Lower lobe of right lung (tissue), 2 donors: Measurements from ENCODE around the gene NAALADL2. TPM values are rescaled to one million over a fixed set of nuclear protein-coding genes. Genes with fewer than 3 reads are reported as not detected.

Experiments
- ATAC-seq, 2 donors: fragments of 200-7000 bp; cut with Tn5 transposase; one replicate each; pipeline ENCODE4 v1.9.1; 2020 to 2022; ENCODE audit warnings: mild to moderate bottlenecking in 2 of 2, moderate library complexity in 2 of 2
- DNase-seq: peaks from one replicate; pipeline ENCODE4 v3.0.0-alpha.2; 2020
- H3K27ac ChIP-seq: fragments of 200-600 bp; one replicate; pipeline ENCODE4 v1.8.0; 2022
- H3K27me3 ChIP-seq: fragments of 200-600 bp; one replicate; pipeline ENCODE4 v1.8.0; 2022; ENCODE audit warnings: low read depth
- H3K36me3 ChIP-seq: fragments of 200-600 bp; one replicate; pipeline ENCODE4 v1.8.0; 2022; ENCODE audit warnings: mild to moderate bottlenecking
- H3K4me1 ChIP-seq: fragments of 200-600 bp; one replicate; pipeline ENCODE4 v1.8.0; 2022
- H3K4me3 ChIP-seq: fragments of 200-600 bp; one replicate; pipeline ENCODE4 v1.8.0; 2022; ENCODE audit warnings: mild to moderate bottlenecking
- H3K9me3 ChIP-seq: fragments of 200-600 bp; one replicate; pipeline ENCODE4 v1.8.0; 2022
- intact Hi-C: fragments of 100-400 bp; cut with DNase I; formaldehyde crosslinking; loops from one replicate; pipeline ENCODE4 v1.11.0; 2022
- total RNA-seq: library from RNA; stranded (reverse); fragmentation: NEBNext Ultra II Directional; extraction: Animal tissue kit (Norgen Biotek cat#: 25700); gene quantifications from one replicate; pipeline ENCODE4 v1.2.1, GENCODE V29; 2021
- TF ChIP-seq, protein P1 (sequence below): fragments of 200-600 bp; IDR thresholded peaks from one replicate; pipeline ENCODE4 v1.8.0; 2022; ENCODE audit warnings: antibody characterized with exemption, mild to moderate bottlenecking
- donor health status: DM: no; HTN: yes; CAD: no; lungs with severe emphysema.

Gene NAALADL2
- total RNA-seq, 1 donor from 2014 or later: 9.8 TPM

DNA sequence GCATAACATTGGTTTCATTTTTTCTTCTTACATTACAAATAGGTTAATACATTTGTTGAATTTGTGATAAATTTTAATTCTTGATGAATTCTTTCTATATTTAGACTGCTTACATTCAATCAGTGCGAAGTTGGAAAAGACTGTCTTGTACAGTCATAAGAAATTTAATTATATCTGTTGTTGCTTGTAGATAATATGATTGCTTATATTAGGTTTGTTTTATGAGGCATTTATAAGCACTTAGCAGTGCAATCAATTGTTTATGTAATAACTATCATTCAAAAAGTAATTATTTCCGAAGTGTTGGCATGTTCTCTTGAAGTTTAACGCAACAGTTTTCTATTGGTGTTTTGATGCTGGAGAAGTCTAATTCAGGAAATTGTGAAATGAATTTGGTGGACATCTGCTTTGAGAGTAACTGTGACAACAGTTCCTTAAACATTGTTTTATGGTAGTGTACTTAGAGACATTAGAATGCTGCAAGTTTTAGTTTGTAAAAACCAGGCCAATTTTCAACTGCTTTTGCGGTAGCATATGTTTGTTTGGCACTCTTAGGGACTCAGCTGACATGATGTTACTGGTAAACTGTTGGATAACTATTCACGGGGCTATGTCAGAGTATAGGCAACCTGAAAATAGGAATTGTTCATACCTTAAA lies 99.7 kb downstream of the NAALADL2 start:
- Histone ChIP-seq H3K27ac (no peak overlapping the region), H3K36me3 (no peaks in the 10 kb centered on the region), H3K9me3 (no peaks in the 10 kb centered on the region), H3K27me3 (no peaks in the 10 kb centered on the region), H3K4me3 (no peak overlapping the region), H3K4me1 (no peaks in the 10 kb centered on the region)
- intact Hi-C loops: no loop called here
- TF ChIP-seq, protein P1, sequence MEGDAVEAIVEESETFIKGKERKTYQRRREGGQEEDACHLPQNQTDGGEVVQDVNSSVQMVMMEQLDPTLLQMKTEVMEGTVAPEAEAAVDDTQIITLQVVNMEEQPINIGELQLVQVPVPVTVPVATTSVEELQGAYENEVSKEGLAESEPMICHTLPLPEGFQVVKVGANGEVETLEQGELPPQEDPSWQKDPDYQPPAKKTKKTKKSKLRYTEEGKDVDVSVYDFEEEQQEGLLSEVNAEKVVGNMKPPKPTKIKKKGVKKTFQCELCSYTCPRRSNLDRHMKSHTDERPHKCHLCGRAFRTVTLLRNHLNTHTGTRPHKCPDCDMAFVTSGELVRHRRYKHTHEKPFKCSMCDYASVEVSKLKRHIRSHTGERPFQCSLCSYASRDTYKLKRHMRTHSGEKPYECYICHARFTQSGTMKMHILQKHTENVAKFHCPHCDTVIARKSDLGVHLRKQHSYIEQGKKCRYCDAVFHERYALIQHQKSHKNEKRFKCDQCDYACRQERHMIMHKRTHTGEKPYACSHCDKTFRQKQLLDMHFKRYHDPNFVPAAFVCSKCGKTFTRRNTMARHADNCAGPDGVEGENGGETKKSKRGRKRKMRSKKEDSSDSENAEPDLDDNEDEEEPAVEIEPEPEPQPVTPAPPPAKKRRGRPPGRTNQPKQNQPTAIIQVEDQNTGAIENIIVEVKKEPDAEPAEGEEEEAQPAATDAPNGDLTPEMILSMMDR: no peak
- DNase-seq (no peak), ATAC-seq (no peak)

DNA sequence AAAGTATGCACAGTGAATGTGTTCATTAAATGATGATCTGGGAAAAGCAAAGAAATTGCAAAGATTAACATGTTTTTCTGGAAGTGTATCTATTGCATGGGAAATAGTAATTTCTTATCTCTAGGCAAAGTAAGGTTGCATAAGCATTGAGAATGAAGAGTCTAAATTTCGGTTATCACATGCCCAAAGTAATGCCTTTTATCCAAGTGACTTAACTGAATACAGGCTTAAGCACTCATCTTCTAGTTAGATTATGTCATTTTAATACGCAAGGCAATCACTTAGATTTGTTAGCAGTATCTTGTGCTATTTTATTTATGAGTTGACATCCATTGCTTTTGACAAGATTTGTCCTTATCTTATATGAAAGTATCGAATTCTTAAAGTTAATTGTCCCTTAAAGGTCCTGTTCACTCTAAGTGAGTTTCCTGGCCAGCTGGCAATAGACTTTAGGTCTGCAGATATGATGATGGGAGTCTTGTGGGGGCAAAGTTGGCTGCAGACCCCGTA lies 100.5 kb downstream of the NAALADL2 start:
- H3K27me3 ChIP-seq: no peaks in the 10 kb centered on the region
- DNase-seq (no peak), ATAC-seq (no peak)
- H3K27ac ChIP-seq: no peak overlapping the region
- no peaks in the 10 kb centered on the region for H3K4me1 ChIP-seq
- TF ChIP-seq, protein P1: no peak
- H3K36me3 ChIP-seq: no peaks in the 10 kb centered on the region
- H3K9me3 ChIP-seq: no peaks in the 10 kb centered on the region
- intact Hi-C loops: no loop called here
- no peak overlapping the region for H3K4me3 ChIP-seq

DNA sequence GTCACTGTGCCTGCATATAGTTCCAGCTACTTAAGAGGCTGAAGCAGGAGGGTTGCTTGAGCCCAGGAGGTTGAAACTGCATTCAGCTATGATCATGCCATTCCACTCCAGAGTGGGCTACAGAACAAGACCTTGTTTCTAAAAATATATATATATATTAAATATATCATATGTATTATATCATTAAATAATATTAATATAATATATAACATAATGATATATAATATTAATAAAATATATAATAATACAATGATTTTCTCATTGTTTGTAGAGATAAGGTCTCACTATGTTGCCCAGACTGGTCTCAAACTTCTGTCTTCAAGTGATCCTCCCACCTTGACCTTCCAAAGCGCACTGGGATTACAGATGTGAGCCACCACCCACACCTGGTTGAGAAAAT lies 101.8 kb downstream of the NAALADL2 start:
- Histone ChIP-seq H3K27me3 (no peaks in the 10 kb centered on the region), H3K9me3 (no peaks in the 10 kb centered on the region), H3K36me3 (no peaks in the 10 kb centered on the region), H3K4me1 (no peaks in the 10 kb centered on the region), H3K4me3 (no peak overlapping the region), H3K27ac (no peak overlapping the region)
- TF ChIP-seq, protein P1: no peak
- DNase-seq (no peak), ATAC-seq (no peak)
- intact Hi-C loops: no loop called here

DNA sequence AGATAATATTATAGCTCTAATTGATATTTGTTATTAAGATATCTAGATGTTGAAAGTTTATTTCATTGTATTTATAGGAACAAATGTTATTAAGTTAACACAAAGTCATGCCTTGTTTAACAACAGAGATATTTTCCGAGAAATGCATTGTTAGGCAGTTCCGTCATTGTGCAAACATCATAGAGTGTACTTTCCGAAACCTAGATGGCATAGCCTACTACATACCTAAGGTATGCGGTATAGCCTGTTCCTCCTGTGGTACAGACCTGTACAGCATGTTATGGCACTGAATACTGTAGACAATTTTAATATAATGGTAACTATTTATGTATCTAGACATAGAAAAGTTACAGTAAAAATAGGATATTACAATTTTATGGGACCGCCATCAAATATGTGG lies 114.3 kb downstream of the NAALADL2 start:
- DNase-seq: no peak
- H3K27me3 ChIP-seq: no peaks in the 10 kb centered on the region
- TF ChIP-seq, protein P1: no peak
- no peaks in the 10 kb centered on the region for H3K9me3 ChIP-seq
- H3K36me3 ChIP-seq: no peaks in the 10 kb centered on the region
- H3K27ac ChIP-seq: no peak overlapping the region
- H3K4me1 ChIP-seq: no peaks in the 10 kb centered on the region
- intact Hi-C loops: no loop called here
- ATAC-seq: peak; percentile 94 to 98
- no peak overlapping the region for H3K4me3 ChIP-seq

DNA sequence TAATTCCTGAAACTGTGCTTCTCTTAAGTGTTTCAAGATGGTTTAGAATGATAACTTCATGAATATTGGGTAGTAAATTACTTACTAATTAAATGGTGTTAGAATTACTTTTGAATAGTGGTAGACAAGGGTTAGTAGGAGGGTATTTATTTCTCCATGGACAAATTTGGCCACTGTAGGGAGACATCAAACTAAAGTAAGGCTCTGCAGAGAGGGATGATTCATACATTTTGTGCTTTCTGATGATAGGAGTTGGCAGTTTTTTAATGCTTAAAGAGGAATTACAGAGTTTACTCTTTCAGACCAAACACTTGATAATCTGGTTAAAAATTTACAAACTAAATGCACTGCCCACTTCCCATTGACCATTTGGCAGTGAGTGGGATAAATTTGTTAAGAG lies 127.6 kb downstream of the NAALADL2 start:
- Histone ChIP-seq H3K9me3 (no peaks in the 10 kb centered on the region), H3K4me3 (no peak overlapping the region), H3K36me3 (no peaks in the 10 kb centered on the region), H3K27ac (no peak overlapping the region), H3K4me1 (no peaks in the 10 kb centered on the region), H3K27me3 (no peaks in the 10 kb centered on the region)
- ATAC-seq: no peak
- no peak for DNase-seq
- intact Hi-C loops: no loop called here
- TF ChIP-seq, protein P1: no peak
